Activated CD4-positive, alpha-beta T cell treated with anti-CD3 and anti-CD28 coated beads for 4 hours (primary cell): ENCODE results near the gene PPFIBP2.

ENCODE experiments used
- DNase-seq, 2 donors: peaks; one replicate each; pipeline ENCODE4 v3.0.0-alpha.2; 2020

PPFIBP2 gene

DNA sequence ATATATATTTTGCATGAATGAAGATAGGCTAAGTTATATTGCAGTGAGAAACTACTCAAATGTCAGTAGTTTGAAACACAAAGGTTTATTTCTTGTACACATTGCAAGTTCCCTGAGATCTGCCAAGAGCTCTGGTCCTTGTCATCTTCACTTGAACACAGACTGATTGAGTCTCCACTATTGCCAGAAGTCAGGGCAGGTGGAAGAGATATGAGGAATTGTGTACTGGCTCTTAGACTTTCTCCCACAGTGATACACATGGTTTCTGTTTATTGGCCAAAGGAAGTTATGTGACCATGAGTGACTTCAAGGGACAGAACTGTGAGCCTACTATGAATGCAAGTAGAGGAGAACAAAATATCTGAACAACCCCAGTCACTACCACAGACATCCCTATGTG is 44.2 kb downstream of the PPFIBP2 start:
- DNase-seq: no peak

DNA sequence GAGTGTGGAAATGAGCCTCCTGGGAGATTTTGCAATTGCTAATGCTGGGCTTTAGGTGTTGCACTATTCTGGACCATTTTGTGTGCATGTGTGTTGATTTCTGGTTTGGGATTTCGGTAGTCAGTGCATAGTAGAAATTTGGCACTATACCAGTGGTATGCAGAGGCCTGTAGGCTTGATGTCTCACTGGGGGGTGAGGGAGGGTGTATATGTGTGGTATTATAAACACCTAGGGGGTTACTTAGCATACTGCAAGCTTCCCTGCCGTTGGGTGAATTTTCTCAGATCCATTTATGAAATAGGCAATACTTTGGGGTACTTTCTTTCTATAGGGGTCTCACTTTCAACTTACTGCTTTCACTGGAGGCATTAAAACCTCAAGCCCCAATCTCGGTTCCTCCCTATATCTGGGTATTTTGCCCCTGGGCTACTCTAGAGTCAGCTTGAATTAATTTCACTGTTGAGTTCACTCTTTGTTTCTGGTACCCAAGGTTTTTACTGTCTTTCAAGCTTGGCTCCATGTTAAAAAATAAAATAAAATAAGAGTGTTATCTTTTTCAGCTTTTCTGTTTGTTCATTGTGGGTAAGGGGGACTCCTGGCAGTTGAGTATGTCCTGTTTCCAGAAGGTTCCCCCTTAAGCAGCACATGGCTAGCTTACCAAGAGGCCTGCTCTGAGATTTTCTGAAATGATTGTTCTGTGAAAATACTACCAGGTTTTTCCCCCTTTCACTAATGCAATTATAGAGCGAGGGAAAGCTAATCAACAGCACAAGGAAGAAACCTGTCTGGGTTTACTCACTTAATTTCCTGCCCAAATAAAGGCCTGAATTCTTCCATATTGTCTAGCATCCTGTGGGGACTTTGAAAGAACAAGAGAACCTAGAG is 45.8 kb downstream of the PPFIBP2 start:
- DNase-seq: no peak

DNA sequence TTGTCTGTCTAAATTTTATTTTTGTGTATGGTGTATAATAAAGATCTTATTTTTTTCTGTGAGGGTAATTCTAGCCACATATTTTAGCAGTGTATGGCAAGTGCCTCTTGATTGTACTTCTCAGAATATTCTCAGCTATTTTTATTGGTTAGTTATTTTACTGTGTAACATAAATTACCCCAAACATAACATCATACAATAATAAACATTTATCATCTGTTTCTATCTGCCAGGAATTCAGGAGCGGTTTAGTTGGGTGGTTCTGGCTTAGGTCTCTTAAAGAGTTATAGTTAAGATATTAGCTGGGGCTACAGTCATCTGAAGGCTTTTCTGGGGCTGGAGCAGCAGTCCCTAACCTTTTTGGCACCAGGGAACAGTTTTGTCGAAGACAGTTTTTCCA is 47.8 kb downstream of the PPFIBP2 start:
- DNase-seq: no peak

DNA sequence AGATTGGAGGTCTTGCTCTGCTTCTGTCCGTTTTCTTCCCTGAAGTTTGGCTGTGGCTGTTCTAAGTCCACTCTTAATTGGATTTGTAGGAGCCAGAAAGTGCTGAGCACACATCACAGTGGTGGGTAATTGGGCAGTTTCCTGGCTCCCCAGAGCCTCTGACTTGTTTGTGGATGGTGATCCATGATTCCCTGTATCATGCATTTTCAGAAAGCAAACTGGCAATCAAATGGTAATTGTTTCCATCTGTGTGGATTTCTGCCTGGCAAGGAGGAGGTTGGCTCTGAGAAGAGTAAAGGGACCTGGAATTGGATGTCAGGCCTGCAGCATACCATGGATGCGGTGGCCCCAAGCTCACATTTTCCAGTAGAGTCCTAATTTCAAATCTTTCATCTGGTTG is 49.5 kb downstream of the PPFIBP2 start:
- DNase-seq: no peak

DNA sequence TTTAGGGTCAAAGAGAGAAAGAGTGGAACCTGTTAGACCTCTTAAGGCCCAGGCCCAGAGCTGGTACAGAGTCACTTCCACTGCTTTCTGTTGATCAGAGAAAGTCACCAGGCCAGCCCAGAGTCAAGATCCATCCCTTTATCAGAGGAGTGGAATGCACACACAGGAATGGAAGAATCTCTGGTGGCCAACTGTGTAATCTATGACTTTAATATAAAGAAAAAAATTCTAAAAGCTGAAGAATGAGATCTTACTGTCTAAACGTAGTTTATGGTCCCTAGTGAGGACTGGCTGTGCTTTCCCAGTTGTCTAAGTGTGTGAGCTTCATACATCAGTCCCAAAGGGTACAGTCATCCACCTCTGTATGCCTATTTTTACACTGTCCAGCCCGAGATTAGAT is 51.0 kb downstream of the PPFIBP2 start:
- no peak for DNase-seq

DNA sequence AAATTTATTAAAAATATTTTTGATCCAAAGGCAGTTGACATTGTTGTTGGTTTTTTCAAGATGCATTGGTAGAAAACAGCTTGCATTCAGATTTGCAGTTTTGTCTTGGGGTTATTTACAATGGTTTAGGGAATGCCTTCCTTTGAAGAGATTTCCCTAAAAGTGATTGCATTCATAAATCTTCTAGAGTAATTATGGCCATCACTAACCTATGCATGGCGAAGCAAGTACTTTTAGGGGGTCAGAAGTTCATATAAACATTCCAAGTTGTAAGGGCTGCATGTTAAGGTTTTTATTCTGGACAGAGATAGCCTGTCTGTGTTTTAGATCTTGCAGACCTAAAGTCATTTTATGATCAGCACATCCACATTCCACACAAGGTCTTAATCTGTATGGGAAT is 53.5 kb downstream of the PPFIBP2 start:
- DNase-seq: no peak

DNA sequence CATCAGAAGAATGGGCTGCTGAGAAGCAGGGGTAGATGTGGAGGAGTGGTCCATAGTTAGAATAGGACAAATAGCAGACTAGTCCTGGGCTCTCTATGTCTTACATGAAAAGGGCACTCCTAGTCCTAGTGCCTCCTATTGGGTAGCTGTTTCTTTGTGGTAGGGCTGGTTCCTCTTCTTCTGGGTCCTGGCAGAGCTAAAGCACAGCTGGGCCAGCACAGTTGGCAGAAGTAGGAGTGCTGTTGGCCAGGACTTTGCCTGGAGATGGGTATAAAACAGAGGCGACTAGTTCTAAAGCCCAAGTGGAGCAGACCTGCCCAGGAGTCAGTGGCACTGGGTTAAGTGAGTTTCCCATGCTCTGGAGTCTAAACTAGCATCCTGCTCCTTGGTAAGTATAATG is 55.2 kb downstream of the PPFIBP2 start:
- no peak for DNase-seq

DNA sequence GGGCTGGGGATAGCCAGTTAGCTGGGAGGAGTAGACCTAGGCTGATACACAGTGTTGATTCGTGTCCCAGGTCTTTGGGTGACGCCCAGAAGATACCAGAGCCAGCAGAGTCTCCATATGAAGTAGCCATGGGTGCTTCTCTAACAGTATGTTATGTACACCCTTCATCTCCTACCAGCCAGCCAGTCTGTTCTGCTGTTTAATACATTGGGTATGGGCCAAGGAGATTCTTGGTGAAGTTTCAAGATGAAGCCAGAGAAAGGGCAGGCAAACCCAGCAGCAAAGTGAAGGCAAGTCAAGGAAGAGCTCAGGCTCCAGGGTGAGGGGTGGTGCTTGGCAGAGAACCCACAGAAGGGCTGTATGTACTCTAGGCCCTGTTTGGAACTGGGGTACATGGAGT is 56.4 kb downstream of the PPFIBP2 start:
- DNase-seq: no peak

DNA sequence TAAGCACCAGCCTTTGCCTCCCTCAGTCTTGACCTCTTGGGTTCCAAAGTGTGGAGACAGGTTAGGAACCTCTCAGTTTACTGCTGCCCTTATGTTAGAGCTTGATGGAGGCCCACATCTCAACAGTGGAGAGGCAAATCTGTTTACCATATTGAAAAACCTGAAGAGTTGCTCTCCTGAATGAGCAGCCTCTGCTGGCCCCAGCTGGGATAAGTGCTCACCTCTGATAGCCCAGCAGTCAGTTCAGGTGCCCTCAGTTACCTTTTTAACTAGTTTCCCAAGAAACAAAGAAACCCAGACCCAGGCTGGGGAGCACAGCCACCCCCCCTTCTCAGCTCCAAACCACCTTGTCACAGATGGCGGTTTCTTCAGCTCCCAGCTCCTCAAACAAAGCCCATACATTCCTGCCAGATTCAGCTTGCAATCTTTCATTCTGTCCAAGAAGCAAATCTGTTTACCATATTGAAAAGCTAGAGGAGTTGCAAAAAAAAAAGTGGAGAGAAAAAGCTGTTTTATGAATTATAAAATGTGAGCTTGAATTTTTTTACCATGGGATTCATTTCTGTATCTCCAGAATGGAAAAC is 57.2 kb downstream of the PPFIBP2 start:
- DNase-seq: no peak

DNA sequence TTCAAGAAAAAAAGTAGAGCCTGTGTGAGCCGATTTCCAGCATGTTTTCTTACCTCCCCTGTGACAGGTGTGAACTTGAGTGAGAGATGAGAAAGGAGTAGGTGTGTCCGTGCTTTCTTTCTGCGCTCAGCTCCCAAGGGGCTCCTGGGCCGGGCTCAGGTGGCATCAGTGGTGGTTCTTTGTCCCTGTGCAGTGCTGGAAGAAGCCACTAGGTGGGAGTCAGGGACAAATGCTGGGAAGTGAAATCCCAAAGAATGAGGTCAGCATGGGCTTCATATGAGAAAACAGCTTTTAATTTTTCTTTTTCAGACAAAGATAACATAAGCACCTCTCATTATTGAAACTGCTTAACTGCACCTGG is 57.8 kb downstream of the PPFIBP2 start:
- DNase-seq: no peak

DNA sequence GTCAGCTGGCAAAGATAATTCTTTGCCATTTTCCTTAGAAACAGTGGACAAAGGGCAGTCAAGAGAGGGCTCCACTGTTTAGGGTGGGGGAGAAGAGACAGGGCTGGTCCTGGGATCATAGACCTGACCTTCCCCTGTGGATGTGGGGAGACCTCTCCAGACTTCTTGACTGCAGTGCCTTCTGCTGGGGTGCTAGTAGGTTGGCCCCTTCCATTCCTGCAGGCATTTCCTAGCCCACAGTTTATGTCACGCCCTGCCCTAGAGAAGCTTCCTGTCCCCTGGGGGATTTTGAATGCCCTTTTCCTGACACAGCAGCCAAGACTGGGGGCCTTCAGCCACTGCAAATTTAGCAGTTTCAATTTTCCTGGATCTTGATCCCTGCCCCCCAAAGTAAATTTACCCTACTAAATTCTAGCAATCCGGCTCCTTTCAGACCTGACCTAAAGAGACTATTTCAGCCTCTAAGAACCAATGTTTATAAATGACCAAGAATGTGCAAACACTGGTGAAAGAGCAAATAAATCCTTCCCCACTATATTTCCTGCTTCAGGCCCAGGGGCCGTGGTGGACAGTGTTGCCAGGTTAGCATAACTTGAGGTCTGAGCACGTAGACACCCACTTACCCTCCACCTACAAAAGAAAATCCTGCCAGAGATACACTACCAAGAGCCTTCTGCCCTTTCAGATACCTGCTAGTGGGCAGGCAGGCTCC is 58.4 kb downstream of the PPFIBP2 start:
- DNase-seq: no peak

DNA sequence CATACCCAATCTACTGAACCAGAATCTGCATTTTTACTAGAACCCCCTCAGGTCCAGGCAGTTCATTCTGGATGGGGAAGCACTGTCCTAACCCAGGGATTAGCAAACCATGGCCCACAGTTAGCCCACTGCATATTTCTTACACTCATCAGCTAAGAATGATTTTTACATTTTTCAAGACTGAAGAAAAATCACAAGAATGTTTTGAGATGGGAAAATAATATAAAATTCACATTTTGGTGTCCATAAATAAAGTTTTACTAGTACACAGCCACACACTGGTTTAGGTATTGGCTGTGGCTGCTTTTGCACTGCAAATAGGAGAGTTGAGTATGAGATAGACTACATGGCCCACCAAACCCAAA is 59.4 kb downstream of the PPFIBP2 start:
- DNase-seq: no peak

DNA sequence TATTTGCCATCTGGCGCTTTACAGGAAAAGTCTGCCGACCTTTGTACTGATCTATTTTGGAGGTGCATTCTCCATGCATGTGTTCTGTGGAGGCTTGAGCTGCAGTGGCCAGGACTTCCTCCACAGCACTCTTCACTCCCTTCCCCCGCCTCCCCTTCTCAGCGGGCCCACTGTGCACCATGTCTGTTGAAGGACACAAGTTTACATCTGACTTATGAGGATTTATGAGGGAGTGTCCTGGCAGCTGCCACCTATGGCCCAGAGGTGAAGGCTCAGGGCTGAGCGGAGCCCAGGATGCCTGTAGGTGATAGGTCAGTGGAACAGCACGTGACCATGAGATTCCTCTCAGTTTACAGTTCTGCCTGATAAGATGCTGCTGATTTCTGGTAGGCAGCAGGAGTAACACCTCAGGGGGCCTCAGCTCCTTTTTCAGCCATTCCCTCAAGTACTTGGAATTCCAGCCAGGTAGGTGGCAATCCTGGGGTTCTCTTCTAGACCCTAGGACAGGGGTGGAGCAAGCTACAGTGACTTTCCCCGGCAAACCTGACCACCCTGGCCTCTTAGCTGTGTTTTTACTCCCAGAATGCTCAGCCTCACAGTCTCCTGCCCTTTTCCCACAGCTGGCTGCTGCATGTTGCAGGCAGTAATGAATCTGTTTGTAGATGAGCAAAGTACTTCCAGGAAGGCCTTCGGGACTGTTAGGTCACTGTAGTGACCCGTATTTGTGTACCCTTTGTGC is 59.9 kb downstream of the PPFIBP2 start:
- no peak for DNase-seq

DNA sequence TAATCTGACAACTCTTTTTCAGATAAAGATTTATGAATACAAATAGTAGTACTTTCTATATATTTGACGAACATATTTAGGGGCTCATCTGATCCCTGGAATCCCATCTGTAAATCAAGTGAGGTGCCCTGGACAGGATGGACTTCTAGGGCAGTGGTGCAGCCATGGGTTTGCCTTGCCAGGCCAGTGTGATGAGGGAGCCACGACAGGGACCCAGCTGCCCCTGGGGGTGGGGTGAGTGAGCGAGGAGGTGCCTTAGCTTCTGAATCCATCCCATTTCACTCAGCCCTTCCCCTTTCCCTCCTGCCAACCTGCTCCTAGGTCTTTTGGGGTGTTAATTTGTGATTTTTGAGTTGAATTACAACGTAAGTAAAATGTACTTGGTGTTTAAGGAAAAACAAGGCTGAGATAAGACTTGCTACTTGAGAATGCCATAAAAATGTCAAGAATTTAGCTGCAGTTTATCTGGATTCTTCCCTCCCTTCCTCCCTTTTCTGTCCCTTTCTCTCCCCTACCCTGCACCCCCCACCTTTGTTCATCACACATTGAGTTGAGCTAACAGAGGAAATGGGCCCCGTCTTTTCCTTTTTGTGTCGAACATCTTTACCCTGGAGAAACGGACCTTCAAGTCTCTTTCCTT is 60.8 kb downstream of the PPFIBP2 start:
- no peak for DNase-seq

DNA sequence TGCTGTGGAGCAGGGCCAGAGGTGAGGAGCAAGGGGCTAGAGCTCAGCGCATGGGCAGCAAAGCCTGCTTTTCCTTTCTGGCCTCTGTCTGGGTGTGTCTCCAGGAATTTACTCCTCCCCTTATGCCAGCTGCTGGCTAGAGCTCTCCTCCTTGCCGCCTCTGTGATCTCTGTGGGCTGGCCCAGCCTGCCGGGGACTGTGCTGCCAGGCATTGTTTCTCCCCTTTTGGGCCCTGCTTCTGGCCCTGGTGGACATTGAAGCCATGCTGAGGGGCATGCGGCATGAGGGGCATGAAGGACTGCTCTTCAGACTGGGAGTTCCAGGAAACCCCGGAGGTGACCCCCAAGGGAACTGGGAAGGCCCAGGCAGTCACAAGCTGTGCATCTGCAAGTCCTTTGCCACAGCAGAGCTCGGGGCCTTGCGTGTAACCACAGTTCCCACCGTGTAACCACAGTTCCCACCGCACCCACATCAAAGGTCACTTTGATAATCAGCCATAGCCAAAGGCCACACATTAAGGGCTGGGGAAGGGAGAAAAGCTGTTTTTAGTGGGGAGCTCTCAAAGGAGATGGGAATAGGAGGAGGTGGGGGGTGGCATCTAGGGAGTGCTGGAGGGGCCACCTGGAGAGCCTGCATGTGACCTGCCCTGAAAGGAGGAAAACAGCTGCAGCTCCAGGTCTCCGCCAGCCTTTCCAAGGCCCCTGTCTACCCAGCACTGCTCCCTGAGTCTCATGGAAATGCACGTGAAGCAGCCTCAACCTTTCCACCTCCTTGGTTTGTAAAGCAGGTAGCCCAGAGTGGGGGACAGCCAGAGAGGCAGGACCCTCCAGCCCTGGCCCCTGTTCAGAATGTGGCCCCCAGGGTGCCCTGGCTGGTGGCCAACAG is 62.3 kb downstream of the PPFIBP2 start:
- no peak for DNase-seq

DNA sequence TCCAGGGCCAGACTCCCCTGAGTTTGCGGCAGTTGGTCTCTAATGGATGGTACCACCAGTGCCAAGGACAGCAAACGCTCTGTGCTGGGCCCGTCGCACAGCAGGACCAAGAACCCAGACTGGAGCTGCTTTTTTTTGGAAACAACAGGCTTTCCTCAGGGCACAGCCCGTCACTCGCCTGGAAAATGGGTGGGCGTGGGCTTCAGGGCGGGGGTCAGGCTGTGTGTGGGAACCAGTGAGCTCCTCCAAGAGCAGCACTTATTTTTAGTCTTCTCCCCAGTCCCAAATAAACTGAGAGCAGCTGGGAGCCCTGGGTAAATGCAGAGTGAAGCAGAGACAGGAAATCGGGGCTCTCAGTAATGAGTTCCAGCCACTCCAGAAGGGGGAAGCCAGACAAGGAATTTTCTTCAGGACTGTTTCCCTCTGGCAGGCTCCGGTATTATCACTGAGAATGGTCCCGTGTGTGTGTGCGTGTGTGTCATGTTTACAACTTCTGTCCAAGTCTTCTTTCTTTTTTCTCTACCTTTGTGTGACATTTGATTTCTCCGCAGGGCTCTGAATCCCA is 63.0 kb downstream of the PPFIBP2 start:
- DNase-seq: no peak

DNA sequence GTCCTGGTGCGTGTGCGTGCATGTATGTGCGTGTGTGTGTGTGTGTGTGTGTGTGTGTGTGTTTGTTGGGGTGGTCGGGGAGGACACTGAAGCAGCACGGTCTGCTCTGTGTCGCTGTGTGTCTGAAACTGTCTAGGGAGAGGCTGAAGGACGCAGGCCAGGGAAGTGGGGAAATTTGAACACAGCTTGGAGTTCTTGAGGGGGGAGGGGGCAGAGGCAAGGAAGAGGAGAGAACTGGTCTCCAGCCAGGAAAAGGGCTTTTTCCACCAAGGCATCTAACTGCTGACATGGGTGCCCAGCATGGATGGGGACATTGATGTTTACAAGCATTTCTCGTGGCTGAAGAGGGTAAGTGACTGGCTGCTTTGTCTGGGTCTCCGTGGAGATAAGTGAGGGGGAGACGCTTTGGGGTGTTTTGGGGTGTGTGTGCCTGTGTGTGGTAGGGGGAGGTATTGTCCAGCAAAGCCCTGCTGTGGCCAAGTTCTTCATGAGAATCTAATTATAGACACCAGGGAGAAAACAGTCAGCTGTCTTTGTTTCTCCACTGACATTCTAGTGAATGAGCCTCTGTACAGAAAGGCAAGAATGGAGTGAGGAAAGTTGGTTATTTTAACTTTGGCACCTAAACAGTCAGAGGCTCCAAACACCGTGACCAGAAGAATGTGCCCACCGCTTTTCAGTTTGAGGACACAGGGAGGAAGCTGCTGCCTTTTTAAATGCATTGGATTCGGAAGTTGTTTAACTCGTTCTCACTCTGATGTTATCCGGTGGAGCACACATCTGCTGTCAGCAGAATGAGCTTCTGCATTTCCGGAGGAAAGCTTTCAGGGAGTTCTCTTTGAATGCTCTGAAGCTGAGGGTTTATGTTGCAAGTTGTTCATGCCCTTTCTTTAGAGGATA is 63.7 kb downstream of the PPFIBP2 start:
- DNase-seq: no peak

DNA sequence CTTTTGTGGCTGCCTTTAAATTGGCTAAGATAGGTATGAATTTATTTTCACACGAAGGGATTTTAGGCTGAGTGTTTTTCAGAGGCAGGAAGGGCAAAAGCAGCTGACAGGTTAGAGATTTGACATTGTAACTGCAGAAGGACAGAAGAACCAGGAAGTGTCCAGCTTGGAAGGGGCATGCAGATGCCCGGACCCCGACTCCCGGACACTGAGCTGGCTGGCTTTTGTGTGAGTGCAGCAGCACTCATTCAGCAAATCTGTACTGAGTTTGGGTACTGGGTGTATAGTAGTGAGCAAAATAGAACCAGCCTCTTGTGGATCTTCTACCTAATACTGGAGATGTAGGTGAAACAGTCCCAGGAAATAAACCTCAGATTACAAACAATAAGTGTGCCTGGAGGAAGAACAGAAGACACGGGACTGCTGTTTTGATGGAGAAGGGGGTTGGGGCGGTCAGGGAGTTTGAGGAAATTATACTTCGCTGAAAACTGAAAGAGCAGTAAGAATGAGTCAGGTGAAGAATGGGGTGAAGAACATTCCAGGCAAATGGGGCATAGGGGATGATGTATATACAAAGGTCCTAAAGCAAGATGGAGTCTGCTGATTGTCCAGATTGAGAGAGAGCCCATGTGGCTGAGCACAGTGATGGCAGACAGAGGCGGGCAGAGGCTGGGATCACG is 64.6 kb downstream of the PPFIBP2 start:
- DNase-seq: no peak

DNA sequence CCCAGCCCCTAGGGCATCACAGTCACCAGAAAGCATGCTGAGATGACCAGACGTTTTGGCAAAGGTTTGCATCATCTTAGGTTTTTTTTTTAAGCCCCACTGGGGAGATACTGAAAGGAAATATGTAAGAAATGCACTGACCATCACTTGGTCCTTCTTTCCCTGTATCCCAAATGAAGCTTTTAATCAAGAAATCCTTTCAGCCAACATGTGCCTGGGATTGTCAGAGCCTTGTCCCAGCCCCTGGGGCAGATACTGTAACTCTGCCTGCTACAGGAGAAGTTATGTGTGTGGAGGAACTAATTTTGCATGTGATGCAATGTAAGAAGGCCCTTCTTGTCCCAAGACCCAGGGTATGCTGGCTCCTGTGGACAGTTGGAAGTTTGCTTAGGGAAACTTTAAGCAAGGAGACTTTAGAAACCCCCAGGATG is 65.6 kb downstream of the PPFIBP2 start:
- DNase-seq: no peak
